Uterus (tissue), 4 donors: ENCODE results near the gene NDUFS6. TPM values are rescaled to one million over a fixed set of nuclear protein-coding genes. Genes with fewer than 3 reads are reported as not detected.

Source experiments
- DNase-seq, 2 donors: peaks; one replicate each; pipeline ENCODE4 v3.0.0-alpha.2; 2019 to 2020
- H3K27ac ChIP-seq, 2 donors: fragments of 200-600 bp; sonication (generic); 1 replicate in 1 of 2; 2 replicates in 1 of 2; pipeline ENCODE4 v1.5.1; 2016 to 2018
- H3K27me3 ChIP-seq, 2 donors: fragments of 200-600 bp; sonication (generic); one replicate each; pipeline ENCODE4 v1.5.1; 2018 to 2019; ENCODE audit warnings: control low read depth in 1 of 2
- H3K36me3 ChIP-seq, 2 donors: fragments of 200-600 bp; sonication (generic); one replicate each; pipeline ENCODE4 v1.5.1; 2019; ENCODE audit warnings: control low read depth in 1 of 2
- H3K4me1 ChIP-seq, 2 donors: fragments of 200-600 bp; sonication (generic); one replicate each; pipeline ENCODE4 v1.5.1; 2018 to 2019; ENCODE audit warnings: control low read depth in 1 of 2
- H3K4me3 ChIP-seq, 2 donors: fragments of 200-600 bp; sonication (generic); 1 replicate in 1 of 2; 2 replicates in 1 of 2; pipeline ENCODE4 v1.5.1; 2018 to 2019; ENCODE audit warnings: mild to moderate bottlenecking in 1 of 2
- H3K9me3 ChIP-seq, 2 donors: fragments of 200-600 bp; sonication (generic); one replicate each; pipeline ENCODE4 v1.5.1; 2019; ENCODE audit warnings: control low read depth in 1 of 2
- POLR2A ChIP-seq, 2 donors: fragments of 450-650 bp; IDR thresholded peaks; one replicate each; pipeline ENCODE4 v1.6.1; 2016; ENCODE audit warnings: antibody characterized with exemption in 2 of 2, mild to moderate bottlenecking in 1 of 2, moderate library complexity in 1 of 2
- intact Hi-C: fragments of 100-400 bp; cut with DNase I; formaldehyde crosslinking; loops from one replicate; pipeline ENCODE4 v1.15.1; 2023; ENCODE audit warnings: low total_unique reads
- total RNA-seq, 4 donors: library from RNA; depleted of rRNA in 3 of 4; stranded (reverse); fragments of >200 nt in 3 of 4; gene quantifications; one replicate each; pipeline versions ENCODE4 v1.1.0 to v1.2.4, GENCODE V29; 2014 to 2023
- TF ChIP-seq, protein P1 (sequence below), 4 experiments: fragments of 200-600 bp in 2 of 4; fragments of 450-650 bp in 2 of 4; sonication (generic) in 2 of 4; IDR thresholded peaks; one replicate each; pipeline ENCODE4 v1.5.1; 2016 to 2019; ENCODE audit warnings: antibody characterized with exemption in 4 of 4, mild to moderate bottlenecking in 2 of 4, moderate library complexity in 1 of 4
- donor health status: DM: yes; HTN: yes; CAD: no.

The NDUFS6 gene
- total RNA-seq, 4 donors from 2014 or later: 8.5 to 17.9 (median 14.6) TPM

DNA sequence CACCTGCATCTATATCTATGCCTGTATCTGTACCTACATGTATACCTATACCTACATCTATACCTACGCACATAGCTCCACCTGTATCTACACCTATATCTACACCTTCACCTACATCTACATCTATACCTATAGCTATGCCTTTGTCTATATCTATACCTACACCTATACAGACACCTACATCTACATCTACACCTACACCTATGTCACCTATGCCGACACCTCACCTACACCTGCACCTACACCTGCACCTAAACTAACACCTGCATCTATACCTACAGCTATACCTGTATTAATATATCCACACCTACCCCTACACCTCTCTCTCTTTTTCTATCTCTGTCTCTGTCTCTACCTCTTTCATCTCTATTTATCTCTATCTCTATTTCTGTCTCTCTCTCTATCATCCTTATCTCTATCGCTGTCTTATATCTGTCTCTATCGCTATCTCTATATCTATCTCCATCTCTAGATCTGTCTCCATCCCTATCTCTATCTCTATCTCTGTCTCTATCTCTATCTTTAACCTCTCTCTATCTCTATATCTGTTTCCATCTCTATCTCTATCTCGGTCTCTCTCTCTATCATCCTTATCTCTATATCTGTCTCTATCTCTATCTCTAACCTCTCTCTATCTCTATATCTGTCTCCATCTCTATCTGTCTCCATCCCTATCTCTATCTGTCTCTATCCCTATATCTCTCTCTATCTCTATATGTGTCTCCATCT lies 43.7 kb downstream of the NDUFS6 start:
- H3K9me3 ChIP-seq: no peaks in the 10 kb centered on the region
- no peaks in the 10 kb centered on the region for H3K27me3 ChIP-seq
- no peak overlapping the region for H3K27ac ChIP-seq
- intact Hi-C loops: no loop called here
- H3K4me1 ChIP-seq: no peaks in the 10 kb centered on the region
- H3K36me3 ChIP-seq: no peaks in the 10 kb centered on the region
- TF ChIP-seq POLR2A (IDR thresholded peaks at IDR 0.05): no peak
- H3K4me3 ChIP-seq: no peak overlapping the region
- DNase-seq: no peak

DNA sequence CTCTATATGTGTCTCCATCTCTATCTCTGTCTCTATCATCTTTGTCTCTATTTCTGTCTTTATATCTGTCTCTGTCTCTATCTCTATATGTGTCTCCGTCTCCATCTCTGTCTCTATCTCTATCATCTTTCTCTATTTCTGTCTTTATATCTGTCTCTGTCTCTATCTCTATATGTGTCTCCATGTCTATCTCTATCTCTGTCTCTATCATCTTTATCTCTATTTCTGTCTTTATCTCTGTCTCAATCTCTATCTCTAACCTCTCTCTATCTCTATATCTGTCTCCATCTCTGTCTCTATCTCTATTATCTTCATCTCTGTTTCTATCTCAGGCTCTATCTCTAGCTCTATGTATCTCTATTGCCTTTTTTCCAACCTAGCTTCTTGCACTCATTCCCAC lies 44.5 kb downstream of the NDUFS6 start:
- Histone ChIP-seq H3K27ac (no peak overlapping the region), H3K9me3 (no peaks in the 10 kb centered on the region), H3K4me1 (no peaks in the 10 kb centered on the region), H3K36me3 (no peaks in the 10 kb centered on the region), H3K4me3 (no peak overlapping the region), H3K27me3 (peaks cover 0 to 5% of the 10 kb centered on the region in 2 donors)
- TF ChIP-seq, protein P1, sequence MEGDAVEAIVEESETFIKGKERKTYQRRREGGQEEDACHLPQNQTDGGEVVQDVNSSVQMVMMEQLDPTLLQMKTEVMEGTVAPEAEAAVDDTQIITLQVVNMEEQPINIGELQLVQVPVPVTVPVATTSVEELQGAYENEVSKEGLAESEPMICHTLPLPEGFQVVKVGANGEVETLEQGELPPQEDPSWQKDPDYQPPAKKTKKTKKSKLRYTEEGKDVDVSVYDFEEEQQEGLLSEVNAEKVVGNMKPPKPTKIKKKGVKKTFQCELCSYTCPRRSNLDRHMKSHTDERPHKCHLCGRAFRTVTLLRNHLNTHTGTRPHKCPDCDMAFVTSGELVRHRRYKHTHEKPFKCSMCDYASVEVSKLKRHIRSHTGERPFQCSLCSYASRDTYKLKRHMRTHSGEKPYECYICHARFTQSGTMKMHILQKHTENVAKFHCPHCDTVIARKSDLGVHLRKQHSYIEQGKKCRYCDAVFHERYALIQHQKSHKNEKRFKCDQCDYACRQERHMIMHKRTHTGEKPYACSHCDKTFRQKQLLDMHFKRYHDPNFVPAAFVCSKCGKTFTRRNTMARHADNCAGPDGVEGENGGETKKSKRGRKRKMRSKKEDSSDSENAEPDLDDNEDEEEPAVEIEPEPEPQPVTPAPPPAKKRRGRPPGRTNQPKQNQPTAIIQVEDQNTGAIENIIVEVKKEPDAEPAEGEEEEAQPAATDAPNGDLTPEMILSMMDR (IDR thresholded peaks at IDR 0.05): no peak
- no peak for DNase-seq
- intact Hi-C loops: no loop called here

DNA sequence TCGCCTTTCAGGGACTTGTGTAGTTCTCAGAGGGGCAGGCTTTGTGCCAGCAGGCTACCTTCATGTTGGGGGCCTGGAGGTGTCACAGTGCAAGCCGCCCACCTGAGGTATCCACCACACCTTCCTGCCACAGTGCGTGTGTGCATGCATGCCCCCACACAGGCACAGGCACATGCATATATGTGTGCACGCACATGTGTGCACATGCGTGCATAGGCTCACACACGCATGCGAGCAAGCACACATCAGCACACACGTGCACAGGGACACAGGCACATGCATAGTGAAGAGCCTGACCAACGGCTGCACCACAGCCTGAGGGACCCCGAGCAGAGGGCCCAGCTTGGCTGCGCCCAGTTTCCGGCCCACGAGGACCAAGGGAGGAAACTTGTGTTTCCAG lies 45.4 kb downstream of the NDUFS6 start:
- H3K36me3 ChIP-seq: no peaks in the 10 kb centered on the region
- TF ChIP-seq POLR2A (IDR thresholded peaks at IDR 0.05): no peak
- TF ChIP-seq, protein P1 (IDR thresholded peaks at IDR 0.05): no peak
- intact Hi-C loops: no loop called here

DNA sequence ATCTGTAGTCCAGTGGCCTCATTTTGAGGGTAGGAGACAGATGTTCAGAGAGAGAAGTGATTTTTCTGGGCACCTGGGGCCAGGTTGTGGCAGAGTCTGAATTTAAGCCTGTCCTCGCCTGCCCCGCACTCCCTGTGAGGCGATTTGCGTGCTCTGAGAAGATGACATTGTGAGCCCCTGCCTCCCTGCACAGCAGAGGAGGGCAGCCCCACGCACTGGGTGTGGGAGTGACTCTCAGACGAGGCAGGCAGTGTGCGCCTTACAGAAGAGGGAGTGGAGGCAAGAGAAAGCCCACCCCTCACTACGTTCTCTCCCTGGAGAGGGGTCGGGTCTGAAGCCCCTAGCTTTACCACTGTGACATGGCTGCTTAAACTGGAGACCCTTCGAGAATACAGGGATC lies 45.8 kb downstream of the NDUFS6 start:
- TF ChIP-seq, protein P1 (IDR thresholded peaks at IDR 0.05): no peak
- TF ChIP-seq POLR2A (IDR thresholded peaks at IDR 0.05): no peak
- no peak for DNase-seq
- Histone ChIP-seq H3K9me3 (no peaks in the 10 kb centered on the region), H3K4me3 (no peak overlapping the region), H3K4me1 (peaks cover 0 to 4% of the 10 kb centered on the region in 2 donors), H3K27ac (no peak overlapping the region), H3K36me3 (no peaks in the 10 kb centered on the region), H3K27me3 (peaks cover 0 to 13% of the 10 kb centered on the region in 2 donors)
- intact Hi-C loops: no loop called here

More for the DNA sequence above, 45.4 kb downstream of the NDUFS6 start:
- Histone ChIP-seq H3K27me3 (peaks cover 0 to 8% of the 10 kb centered on the region in 2 donors), H3K4me3 (no peak overlapping the region), H3K4me1 (peaks cover 0 to 2% of the 10 kb centered on the region in 2 donors), H3K9me3 (no peaks in the 10 kb centered on the region), H3K27ac (no peak overlapping the region)
- DNase-seq: no peak

DNA sequence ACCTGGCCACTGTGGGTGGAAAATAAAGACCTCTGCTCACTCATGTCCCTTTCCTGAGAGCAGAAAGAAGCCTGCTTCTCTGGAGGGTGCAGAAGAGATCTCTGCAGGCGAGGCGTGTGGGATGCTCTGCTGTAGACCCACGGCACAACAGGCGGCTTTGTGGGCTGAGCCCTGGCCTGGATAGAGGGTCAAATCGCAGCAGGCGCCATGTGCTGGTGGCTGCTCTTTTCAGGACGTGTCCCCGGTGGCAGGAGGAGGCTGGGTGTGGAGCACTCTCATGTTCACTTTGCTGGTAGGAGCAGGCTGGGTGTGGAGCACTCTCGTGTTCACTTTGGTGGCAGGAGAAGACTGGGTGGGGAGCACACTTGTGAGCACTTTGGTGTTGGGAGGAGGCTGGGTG lies 46.4 kb downstream of the NDUFS6 start:
- Histone ChIP-seq H3K4me1 (peaks cover 0 to 4% of the 10 kb centered on the region in 2 donors), H3K27ac (no peak overlapping the region), H3K27me3 (peaks cover 0 to 18% of the 10 kb centered on the region in 2 donors), H3K4me3 (no peak overlapping the region), H3K9me3 (no peaks in the 10 kb centered on the region), H3K36me3 (no peaks in the 10 kb centered on the region)
- intact Hi-C loops: no loop called here
- DNase-seq: no peak
- no peak for TF ChIP-seq POLR2A (IDR thresholded peaks at IDR 0.05)
- TF ChIP-seq, protein P1 (IDR thresholded peaks at IDR 0.05): no peak
